ENCODE data around the gene CCDC39. TPM values are rescaled to one million over a fixed set of nuclear protein-coding genes. Genes with fewer than 3 reads are reported as not detected.
A peak's percentile ranks its signal among the peaks of the same experiment; 100 is the strongest.

CCDC39 gene
- total and polyA plus RNA-seq, 2 of the 4 experiments (the other 2 are of a cell fraction): not detected

- ChIA-PET CTCF (interaction anchor here (1.3 kb wide), 1 partner anchor 71 kb away, joined by 3 read pairs; no protein-coding TSS in a partner anchor), POLR2A (ENCODE audit: unreplicated experiment) (no interaction called here)
- Histone ChIP-seq H3K23ac (ENCODE audit: low read depth, low read length) (no peak overlapping the region), H3K9ac (ENCODE audit: low read depth, low read length) (no peak overlapping the region), H3K27me3 (ENCODE audit: control insufficient read depth, insufficient read depth, low read length) (no peaks in the 10 kb centered on the region), H3K9me1 (ENCODE audit: insufficient read depth, low read length) (no peaks in the 10 kb centered on the region), H2BK20ac (ENCODE audit: low read depth, low read length) (no peak overlapping the region), H2AK5ac (ENCODE audit: low read depth, low read length) (no peak overlapping the region), H2AK9ac (replicated peaks; ENCODE audit: low read depth, low read length, poor library complexity) (no peak overlapping the region), H3K14ac (replicated peaks; ENCODE audit: low read depth, low read length) (no peak overlapping the region), H3K18ac (ENCODE audit: low read depth, low read length) (no peak overlapping the region), H3K4me1 (ENCODE audit: control insufficient read depth, insufficient read depth, low read length) (no peaks in the 10 kb centered on the region), H4K5ac (ENCODE audit: low read depth, low read length) (no peak overlapping the region), H2AFZ (replicated peaks; ENCODE audit: low read length, poor library complexity) (no peak overlapping the region), H3K4me2 (ENCODE audit: low read depth, low read length) (no peak overlapping the region), H3K4me3 (ENCODE audit: insufficient read depth, low read depth, low read length) (no peak overlapping the region), H3K9me3 (ENCODE audit: control insufficient read depth, insufficient read depth, low read length) (no peaks in the 10 kb centered on the region), H3K79me1 (ENCODE audit: low read depth in 1 of 2, low read length in 2 of 2) (no peaks in the 10 kb centered on the region; a peak in 1 of 4 replicates), H4K8ac (ENCODE audit: low read depth in 2 of 2, low read length in 2 of 2) (no peak overlapping the region), H2BK120ac (ENCODE audit: low read depth, low read length) (no peak overlapping the region), H3K56ac (ENCODE audit: extremely low read depth, insufficient read depth, low read length) (no peak overlapping the region), H3K27ac (ENCODE audit: insufficient read depth, low read length) (no peak overlapping the region), H4K20me1 (ENCODE audit: insufficient read depth, low read length) (no peaks in the 10 kb centered on the region), H3K36me3 (ENCODE audit: control insufficient read depth, insufficient read depth, low read length) (peaks cover 26% of the 10 kb centered on the region), H2BK5ac (ENCODE audit: low read depth, low read length, poor library complexity, severe bottlenecking) (no peak overlapping the region), H2BK15ac (ENCODE audit: low read depth, low read length) (no peak overlapping the region), H4K91ac (ENCODE audit: insufficient read depth, low read depth, low read length) (no peak overlapping the region), H3K4ac (ENCODE audit: low read depth, low read length) (no peak overlapping the region)
- no CpG with 5 or more reads among the region's 1 CpG for WGBS, 2 experiments (ENCODE audit: extremely low coverage in 2 of 2, insufficient read length in 1 of 2)
- ATAC-seq (ENCODE audit: low read depth): no peak
- TF ChIP-seq SMC3 (IDR thresholded peaks at IDR 0.05; ENCODE audit: low read depth, low read length): no peak
- no peak for TF ChIP-seq NFE2L2 (IDR thresholded peaks at IDR 0.05; ENCODE audit: low read depth, low read length)
- TF ChIP-seq MXI1 (IDR thresholded peaks at IDR 0.05; ENCODE audit: borderline replicate concordance, low read depth, low read length): no peak
- BruUV-seq (replicated peaks): no TSS peak
- dilution Hi-C loops (cut with HindIII; ENCODE audit: low sequenced_read_pairs, unreplicated experiment) (no loop called here), intact Hi-C loops (cut with micrococcal nuclease) (loop anchor here (10.0 kb wide), 1 partner anchor 364 kb away; no protein-coding TSS in a partner anchor), in situ Hi-C loops (cut with MboI; ENCODE audit: low sequenced_read_pairs) (loop anchor here (25.0 kb wide), 1 partner anchor 799 kb away; no protein-coding TSS in a partner anchor)
- peak; percentile 25 for DNase-seq
Measured at GRCh38 chr3:180611006-180611405, 68.3 kb downstream of the CCDC39 start.
